ENCODE data around the gene MAPKAPK2.

MAPKAPK2 gene

GRCh38 chr1:206651014-206651413 lies 33.7 kb upstream of the MAPKAPK2 start:
- no peak overlapping the region for H3K4me3 ChIP-seq (ENCODE audit: low read depth, low read length)
- peaks cover 10% of the 10 kb centered on the region; the same call in 1 of the 2 replicates for H3K36me3 ChIP-seq (ENCODE audit: control insufficient read depth, insufficient read depth, low read length)
- H3K9ac ChIP-seq (ENCODE audit: low read length) = no peak overlapping the region
- H3K27me3 ChIP-seq (ENCODE audit: control insufficient read depth, insufficient read depth, low read length) = no peaks in the 10 kb centered on the region
- H3K27ac ChIP-seq (ENCODE audit: low read depth, low read length) = no peak overlapping the region
- H3K9me3 ChIP-seq (ENCODE audit: control insufficient read depth, insufficient read depth, low read depth, low read length) = no peaks in the 10 kb centered on the region
- H3K4me1 ChIP-seq (ENCODE audit: control insufficient read depth, insufficient read depth, low read length) = peaks cover 9% of the 10 kb centered on the region

DNA sequence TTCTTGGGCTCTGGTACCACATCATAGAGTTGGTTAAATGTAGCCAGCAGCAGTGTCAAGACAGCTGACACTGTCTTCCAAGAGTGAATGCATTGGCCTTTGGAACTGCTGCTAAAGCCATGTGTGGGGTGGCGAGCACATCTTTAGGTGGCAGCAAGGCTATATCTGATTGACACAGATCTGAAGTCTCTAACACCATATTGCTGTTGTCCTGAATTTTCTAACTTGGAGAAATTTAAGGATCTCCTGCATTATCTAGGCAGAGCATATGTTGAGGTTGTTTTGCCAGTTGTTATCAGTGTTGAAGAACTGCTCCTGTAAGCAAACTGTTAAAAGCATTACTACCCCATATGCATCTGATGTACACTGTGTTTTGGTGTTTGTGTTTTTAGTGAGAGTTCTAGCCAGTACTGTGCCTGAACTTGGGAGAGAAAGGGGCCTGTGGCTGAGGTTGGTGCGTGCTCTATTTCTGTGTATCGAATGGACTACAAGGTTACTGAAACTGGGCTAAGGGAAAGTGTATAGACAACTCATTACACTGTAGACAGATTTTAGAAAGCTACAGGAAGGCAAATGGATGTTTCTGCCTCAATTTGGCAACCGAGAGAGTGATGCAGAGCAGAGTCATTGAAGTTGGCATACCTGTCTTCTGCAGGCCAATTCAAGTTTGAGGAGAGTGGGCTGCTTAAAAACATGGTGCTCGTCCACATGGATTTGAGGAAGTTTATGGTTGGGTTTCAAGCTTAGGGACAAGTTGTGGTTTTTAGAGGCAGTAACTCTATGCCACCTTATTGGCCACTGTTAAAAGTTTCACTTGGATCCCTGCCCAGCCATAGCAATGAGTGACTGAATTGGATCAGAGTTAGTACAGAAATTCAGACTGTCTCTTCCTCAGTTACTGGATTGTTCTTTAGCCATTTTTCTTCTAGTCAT lies 32.5 kb upstream of the MAPKAPK2 start:
- Histone ChIP-seq H3K36me3 (ENCODE audit: control insufficient read depth, insufficient read depth, low read length) (peaks cover 10% of the 10 kb centered on the region; the same call in 1 of the 2 replicates), H3K4me1 (ENCODE audit: control insufficient read depth, insufficient read depth, low read length) (no peaks in the 10 kb centered on the region), H3K27ac (ENCODE audit: low read depth, low read length) (no peak overlapping the region), H3K4me3 (ENCODE audit: low read depth, low read length) (no peak overlapping the region), H3K27me3 (ENCODE audit: control insufficient read depth, insufficient read depth, low read length) (peaks cover 7% of the 10 kb centered on the region), H3K9me3 (ENCODE audit: control insufficient read depth, insufficient read depth, low read depth, low read length) (no peaks in the 10 kb centered on the region), H3K9ac (ENCODE audit: low read length) (no peak overlapping the region)

DNA sequence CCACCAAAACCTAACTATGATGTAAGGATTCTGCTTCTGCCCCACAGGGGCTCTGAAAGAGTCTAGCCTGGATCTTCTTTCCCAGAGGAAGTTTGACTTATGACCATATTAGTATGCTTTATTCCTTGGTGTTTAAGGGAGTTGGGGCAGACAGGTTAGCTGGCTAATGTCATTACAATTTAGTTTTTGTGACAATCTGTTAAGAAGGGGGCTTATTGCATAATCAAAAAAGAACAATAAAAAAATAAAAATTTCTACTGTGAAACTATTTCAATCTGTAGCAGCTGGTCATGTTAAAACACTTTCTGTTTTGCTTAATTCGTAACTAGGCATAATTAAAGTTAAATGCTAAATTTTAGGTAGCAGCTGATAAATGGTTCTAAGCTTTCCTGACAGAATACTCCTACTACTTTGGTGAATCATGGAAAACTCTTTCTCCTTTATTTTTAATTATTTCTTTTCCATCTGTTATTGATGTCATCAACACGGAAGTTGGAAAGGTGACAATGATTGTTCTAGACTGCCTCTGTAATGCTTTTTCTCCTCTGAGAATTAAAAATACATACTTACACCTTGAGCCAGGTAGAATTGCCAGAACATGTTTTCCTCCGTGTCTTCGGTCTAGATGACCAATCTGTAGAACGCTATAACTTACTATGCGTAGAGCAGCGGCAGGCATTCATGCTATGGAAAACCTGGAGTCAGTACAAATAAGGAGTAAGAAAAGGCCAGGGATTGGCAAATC lies 30.8 kb upstream of the MAPKAPK2 start:
- H3K4me3 ChIP-seq (ENCODE audit: low read depth, low read length) = no peak overlapping the region
- no peak overlapping the region for H3K27ac ChIP-seq (ENCODE audit: low read depth, low read length)
- H3K9me3 ChIP-seq (ENCODE audit: control insufficient read depth, insufficient read depth, low read depth, low read length) = no peaks in the 10 kb centered on the region
- H3K36me3 ChIP-seq (ENCODE audit: control insufficient read depth, insufficient read depth, low read length) = no peaks in the 10 kb centered on the region
- H3K9ac ChIP-seq (ENCODE audit: low read length) = no peak overlapping the region
- H3K27me3 ChIP-seq (ENCODE audit: control insufficient read depth, insufficient read depth, low read length) = peaks cover 19% of the 10 kb centered on the region
- peaks cover 13% of the 10 kb centered on the region for H3K4me1 ChIP-seq (ENCODE audit: control insufficient read depth, insufficient read depth, low read length)

GRCh38 chr1:206654828-206655227 lies 29.9 kb upstream of the MAPKAPK2 start:
- H3K27me3 ChIP-seq (ENCODE audit: control insufficient read depth, insufficient read depth, low read length) = peaks cover 27% of the 10 kb centered on the region
- no peaks in the 10 kb centered on the region for H3K9me3 ChIP-seq (ENCODE audit: control insufficient read depth, insufficient read depth, low read depth, low read length)
- no peak overlapping the region for H3K27ac ChIP-seq (ENCODE audit: low read depth, low read length)
- H3K4me3 ChIP-seq (ENCODE audit: low read depth, low read length) = no peak overlapping the region
- peaks cover 19% of the 10 kb centered on the region for H3K4me1 ChIP-seq (ENCODE audit: control insufficient read depth, insufficient read depth, low read length)
- H3K9ac ChIP-seq (ENCODE audit: low read length) = no peak overlapping the region
- H3K36me3 ChIP-seq (ENCODE audit: control insufficient read depth, insufficient read depth, low read length) = no peaks in the 10 kb centered on the region

DNA sequence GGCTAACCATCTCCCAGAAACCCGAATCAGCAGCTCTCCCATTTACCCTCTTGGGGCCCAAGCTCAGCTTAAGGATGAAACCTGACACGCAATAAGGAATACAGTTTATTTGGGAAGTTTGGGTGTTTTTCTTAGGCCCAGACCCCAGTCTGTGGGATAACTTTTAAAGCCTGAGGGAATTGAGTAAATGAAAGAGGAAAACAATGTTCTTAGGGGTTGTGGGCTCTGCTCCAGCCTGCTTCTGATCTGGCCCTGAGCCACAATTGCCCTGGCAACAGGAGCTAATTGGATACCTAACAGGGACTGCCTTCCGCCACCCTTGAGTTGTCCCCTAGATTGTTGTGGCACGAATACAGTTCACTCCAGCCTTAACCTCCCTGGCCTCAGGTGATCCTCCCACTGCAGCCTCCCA lies 29.2 kb upstream of the MAPKAPK2 start:
- peaks cover 30% of the 10 kb centered on the region for H3K27me3 ChIP-seq (ENCODE audit: control insufficient read depth, insufficient read depth, low read length)
- H3K4me3 ChIP-seq (ENCODE audit: low read depth, low read length) = no peak overlapping the region
- peaks cover 19% of the 10 kb centered on the region for H3K4me1 ChIP-seq (ENCODE audit: control insufficient read depth, insufficient read depth, low read length)
- H3K36me3 ChIP-seq (ENCODE audit: control insufficient read depth, insufficient read depth, low read length) = no peaks in the 10 kb centered on the region
- H3K9ac ChIP-seq (ENCODE audit: low read length) = no peak overlapping the region
- H3K27ac ChIP-seq (ENCODE audit: low read depth, low read length) = no peak overlapping the region
- H3K9me3 ChIP-seq (ENCODE audit: control insufficient read depth, insufficient read depth, low read depth, low read length) = no peaks in the 10 kb centered on the region

GRCh38 chr1:206656936-206657335 lies 27.8 kb upstream of the MAPKAPK2 start:
- no peak overlapping the region for H3K27ac ChIP-seq (ENCODE audit: low read depth, low read length)
- H3K27me3 ChIP-seq (ENCODE audit: control insufficient read depth, insufficient read depth, low read length) = peaks cover 30% of the 10 kb centered on the region
- H3K4me1 ChIP-seq (ENCODE audit: control insufficient read depth, insufficient read depth, low read length) = peaks cover 19% of the 10 kb centered on the region
- H3K9ac ChIP-seq (ENCODE audit: low read length) = no peak overlapping the region
- H3K9me3 ChIP-seq (ENCODE audit: control insufficient read depth, insufficient read depth, low read depth, low read length) = no peaks in the 10 kb centered on the region
- no peaks in the 10 kb centered on the region for H3K36me3 ChIP-seq (ENCODE audit: control insufficient read depth, insufficient read depth, low read length)
- H3K4me3 ChIP-seq (ENCODE audit: low read depth, low read length) = no peak overlapping the region

DNA sequence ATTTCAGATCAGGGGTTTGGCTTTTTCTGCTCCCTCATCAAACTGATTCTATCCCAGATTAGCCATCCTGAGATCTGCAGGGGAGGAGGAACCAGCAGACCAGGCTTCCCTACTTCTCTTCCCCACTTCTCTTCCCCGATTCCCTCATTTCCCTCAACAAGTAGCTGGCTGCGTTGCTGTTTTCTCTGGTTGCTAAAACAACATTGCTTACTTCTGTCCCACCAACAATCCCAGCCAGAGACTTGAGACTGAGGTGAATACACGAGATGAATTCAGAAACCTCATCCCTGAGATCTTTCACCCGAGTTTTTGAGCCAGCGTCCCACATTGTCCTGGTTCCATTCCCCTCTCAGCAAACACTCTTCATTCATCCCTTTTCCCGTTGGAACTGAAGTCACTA lies 27.0 kb upstream of the MAPKAPK2 start:
- peaks cover 38% of the 10 kb centered on the region for H3K27me3 ChIP-seq (ENCODE audit: control insufficient read depth, insufficient read depth, low read length)
- H3K27ac ChIP-seq (ENCODE audit: low read depth, low read length) = no peak overlapping the region
- H3K4me3 ChIP-seq (ENCODE audit: low read depth, low read length) = peak overlapping the region; percentile 60
- H3K36me3 ChIP-seq (ENCODE audit: control insufficient read depth, insufficient read depth, low read length) = no peaks in the 10 kb centered on the region
- H3K9me3 ChIP-seq (ENCODE audit: control insufficient read depth, insufficient read depth, low read depth, low read length) = no peaks in the 10 kb centered on the region
- H3K9ac ChIP-seq (ENCODE audit: low read length) = no peak overlapping the region
- H3K4me1 ChIP-seq (ENCODE audit: control insufficient read depth, insufficient read depth, low read length) = peaks cover 19% of the 10 kb centered on the region

- peaks cover 21% of the 10 kb centered on the region for H3K4me1 ChIP-seq (ENCODE audit: control insufficient read depth, insufficient read depth, low read length)
- peaks cover 44% of the 10 kb centered on the region for H3K27me3 ChIP-seq (ENCODE audit: control insufficient read depth, insufficient read depth, low read length)
- H3K9me3 ChIP-seq (ENCODE audit: control insufficient read depth, insufficient read depth, low read depth, low read length) = no peaks in the 10 kb centered on the region
- no peak overlapping the region for H3K27ac ChIP-seq (ENCODE audit: low read depth, low read length)
- no peaks in the 10 kb centered on the region for H3K36me3 ChIP-seq (ENCODE audit: control insufficient read depth, insufficient read depth, low read length)
- no peak overlapping the region for H3K9ac ChIP-seq (ENCODE audit: low read length)
- peak overlapping the region; percentile 60 for H3K4me3 ChIP-seq (ENCODE audit: low read depth, low read length)
Observed at GRCh38 chr1:206658264-206658980, 26.3 kb upstream of the MAPKAPK2 start.

DNA sequence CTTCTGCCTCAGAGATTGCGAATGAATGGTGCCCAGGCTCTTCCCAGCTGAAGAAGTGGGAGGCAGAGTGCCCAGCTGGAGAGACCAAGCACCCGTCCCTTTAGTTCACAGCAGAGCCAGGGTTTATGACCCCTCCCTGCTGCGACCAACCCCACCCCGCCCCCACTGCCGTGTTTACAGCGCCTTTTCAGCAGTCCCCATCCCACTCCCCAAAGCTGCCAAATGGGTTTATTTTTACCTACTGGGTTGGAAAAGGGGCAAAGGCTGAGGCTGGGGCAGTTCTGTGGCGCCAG lies 25.8 kb upstream of the MAPKAPK2 start:
- Histone ChIP-seq H3K27ac (ENCODE audit: low read depth, low read length) (no peak overlapping the region), H3K27me3 (ENCODE audit: control insufficient read depth, insufficient read depth, low read length) (peaks cover 49% of the 10 kb centered on the region), H3K4me3 (ENCODE audit: low read depth, low read length) (peak overlapping the region; percentile 60), H3K36me3 (ENCODE audit: control insufficient read depth, insufficient read depth, low read length) (no peaks in the 10 kb centered on the region), H3K9ac (ENCODE audit: low read length) (no peak overlapping the region), H3K9me3 (ENCODE audit: control insufficient read depth, insufficient read depth, low read depth, low read length) (no peaks in the 10 kb centered on the region), H3K4me1 (ENCODE audit: control insufficient read depth, insufficient read depth, low read length) (peaks cover 26% of the 10 kb centered on the region)

GRCh38 chr1:206660136-206660535 lies 24.6 kb upstream of the MAPKAPK2 start:
- H3K4me3 ChIP-seq (ENCODE audit: low read depth, low read length) = no peak overlapping the region
- peaks cover 27% of the 10 kb centered on the region for H3K4me1 ChIP-seq (ENCODE audit: control insufficient read depth, insufficient read depth, low read length)
- no peak overlapping the region for H3K9ac ChIP-seq (ENCODE audit: low read length)
- H3K36me3 ChIP-seq (ENCODE audit: control insufficient read depth, insufficient read depth, low read length) = no peaks in the 10 kb centered on the region
- H3K27me3 ChIP-seq (ENCODE audit: control insufficient read depth, insufficient read depth, low read length) = peaks cover 51% of the 10 kb centered on the region
- no peaks in the 10 kb centered on the region for H3K9me3 ChIP-seq (ENCODE audit: control insufficient read depth, insufficient read depth, low read depth, low read length)
- no peak overlapping the region for H3K27ac ChIP-seq (ENCODE audit: low read depth, low read length)
